ENCODE results near the gene CLCA4.

GRCh38 chr1:86500714-86501113 is 46.2 kb upstream of the CLCA4 start:
- TF ChIP-seq POLR2AphosphoS5 (IDR thresholded peaks at IDR 0.05; ENCODE audit: low read depth, low read length) (no peak), POLR2A (IDR thresholded peaks at IDR 0.05; ENCODE audit: low read depth, low read length) (no peak)
